A549 (cell line): ENCODE results near the gene IGFBP4. TPM values are rescaled to one million over a fixed set of nuclear protein-coding genes. Genes with fewer than 3 reads are reported as not detected.

Experiments used
- ATAC-seq, 2 experiments: fragments of 200-7000 bp in 1 of 2; fragments of >200 bp in 1 of 2; cut with Nextera tagmentation in 1 of 2; cut with Tn5 transposase in 1 of 2; 3 replicates each; pipeline versions ENCODE4 v1.8.0 to v1.9.1; 2018 to 2020; ENCODE audit warnings: mild to moderate bottlenecking in 1 of 2, moderate library complexity in 1 of 2
- CTCF ChIA-PET: fragments of 300-600 bp; sonication (Branson Sonifier 250); formaldehyde crosslinking; extraction: SDS; loops from one replicate; lab custom pipeline; 2021; ENCODE audit warnings: antibody characterized with exemption, inconsistent platforms; lab: Yijun Ruan, JAX
- POLR2A ChIA-PET: fragments of 350-600 bp; formaldehyde crosslinking; extraction: SDS; loops from one replicate; lab custom pipeline; 2021; ENCODE audit warnings: antibody characterized with exemption, inconsistent platforms; lab: Yijun Ruan, JAX
- DNase-seq, 2 experiments: peaks; one replicate each; pipeline versions ENCODE4 v3.0.0 to v3.0.0-alpha.2; 2011 to 2016; ENCODE audit warnings: low read depth in 1 of 2, low spot score in 1 of 2
- FAIRE-seq: peaks from 2 replicates; lab custom pipeline; 2011; peaks lifted over from hg19 to GRCh38; lab: Jason Lieb, UNC
- H3K27ac ChIP-seq, 2 experiments: fragments of >200 bp; sonication (Bioruptor Twin); formaldehyde crosslinking; 3 replicates each; pipeline ENCODE4 v1.5.1; 2016 to 2017
- H3K4me1 ChIP-seq: fragments of >200 bp; sonication (Bioruptor Twin); formaldehyde crosslinking; 3 replicates; pipeline ENCODE4 v1.6.1; 2016
- H3K4me2 ChIP-seq: fragments of >200 bp; sonication (Bioruptor Twin); formaldehyde crosslinking; 3 replicates; pipeline ENCODE4 v1.6.1; 2016
- H3K4me3 ChIP-seq: fragments of >200 bp; sonication (Bioruptor Twin); formaldehyde crosslinking; 3 replicates; pipeline ENCODE4 v1.5.1; 2016
- H3K9me3 ChIP-seq: fragments of >200 bp; sonication (Bioruptor Twin); formaldehyde crosslinking; 3 replicates; pipeline ENCODE4 v1.6.1; 2016
- ATOH8 ChIP-seq: fragments of 250-450 bp; sonication (Bioruptor Pico); IDR thresholded peaks from 2 replicates; pipeline ENCODE4 v1.5.0; 2020; ENCODE audit warnings: low read depth, mild to moderate bottlenecking, moderate library complexity
- BHLHE40 ChIP-seq: IDR thresholded peaks from 2 replicates; pipeline ENCODE4 v1.6.1; 2012; ENCODE audit warnings: low read depth, low read length, inconsistent platforms
- CHD4 ChIP-seq: fragments of 200-600 bp; sonication (generic); IDR thresholded peaks from 2 replicates; pipeline ENCODE4 v1.6.1; 2016; ENCODE audit warnings: antibody characterized with exemption, mild to moderate bottlenecking, borderline replicate concordance
- EHF ChIP-seq: fragments of 250-450 bp; sonication (Bioruptor Pico); IDR thresholded peaks from 2 replicates; pipeline ENCODE4 v1.5.0; 2020; ENCODE audit warnings: mild to moderate bottlenecking
- ESRRA ChIP-seq: fragments of 150-350 bp; IDR thresholded peaks from 2 replicates; pipeline ENCODE4 v1.6.1; 2014; ENCODE audit warnings: mild to moderate bottlenecking, low read length, borderline replicate concordance
- FOSB ChIP-seq: fragments of 250-450 bp; sonication (Bioruptor Pico); IDR thresholded peaks from 2 replicates; pipeline ENCODE4 v1.5.0; 2020; ENCODE audit warnings: mild to moderate bottlenecking, moderate library complexity
- HDAC2 ChIP-seq: fragments of 200-600 bp; sonication (generic); IDR thresholded peaks from 2 replicates; pipeline ENCODE4 v1.6.1; 2016
- HES2 ChIP-seq: fragments of >200 bp; sonication (Bioruptor Twin); formaldehyde crosslinking; IDR thresholded peaks from 2 replicates; pipeline ENCODE4 v1.6.1; 2016
- HEYL ChIP-seq: fragments of 250-450 bp; sonication (Bioruptor Pico); IDR thresholded peaks from 2 replicates; pipeline ENCODE4 v1.8.0; 2021; ENCODE audit warnings: mild to moderate bottlenecking, moderate library complexity
- HMGXB4 ChIP-seq: fragments of 250-450 bp; sonication (Bioruptor Pico); IDR thresholded peaks from 2 replicates; pipeline ENCODE4 v1.5.0; 2021; ENCODE audit warnings: mild to moderate bottlenecking, moderate library complexity, borderline replicate concordance
- HOXA7 ChIP-seq: fragments of 250-450 bp; sonication (Bioruptor Pico); IDR thresholded peaks from 2 replicates; pipeline ENCODE4 v1.5.0; 2020; ENCODE audit warnings: mild to moderate bottlenecking, moderate library complexity
- HOXB13 ChIP-seq: fragments of 250-450 bp; sonication (Bioruptor Pico); IDR thresholded peaks from 2 replicates; pipeline ENCODE4 v1.5.0; 2020; ENCODE audit warnings: low read depth, mild to moderate bottlenecking, moderate library complexity
- HOXB5 ChIP-seq: fragments of 250-450 bp; sonication (Bioruptor Pico); IDR thresholded peaks from 2 replicates; pipeline ENCODE4 v1.5.0; 2020; ENCODE audit warnings: mild to moderate bottlenecking, moderate library complexity
- JUN ChIP-seq, 2 experiments: fragments of >200 bp; sonication (Bioruptor Twin); formaldehyde crosslinking; IDR thresholded peaks; 2 replicates in 1 of 2; 3 replicates in 1 of 2; pipeline ENCODE4 v1.6.1; 2016 to 2017
- KDM1A ChIP-seq: fragments of 200-600 bp; sonication (generic); IDR thresholded peaks from 2 replicates; pipeline ENCODE4 v1.6.1; 2016; ENCODE audit warnings: low read depth, mild to moderate bottlenecking
- MAX ChIP-seq: IDR thresholded peaks from 2 replicates; pipeline ENCODE4 v1.6.1; 2012
- NFE2L2 ChIP-seq: fragments of 150-350 bp; conservative IDR thresholded peaks from 2 replicates; pipeline ENCODE4 v1.6.1; 2014; ENCODE audit warnings: low read length
- NPAS2 ChIP-seq: fragments of 250-450 bp; sonication (Bioruptor Pico); IDR thresholded peaks from 2 replicates; pipeline ENCODE4 v1.8.0; 2022; ENCODE audit warnings: mild to moderate bottlenecking, moderate library complexity, borderline replicate concordance
- PBX3 ChIP-seq: IDR thresholded peaks from 2 replicates; pipeline ENCODE4 v1.6.1; 2012
- PHF8 ChIP-seq: fragments of 200-600 bp; sonication (generic); IDR thresholded peaks from 2 replicates; pipeline ENCODE4 v1.6.1; 2016; ENCODE audit warnings: low read depth, mild to moderate bottlenecking, antibody characterized with exemption, moderate library complexity, borderline replicate concordance
- TP53 ChIP-seq: fragments of 250-450 bp; sonication (Bioruptor Pico); IDR thresholded peaks from 2 replicates; pipeline ENCODE4 v1.5.0; 2021; ENCODE audit warnings: mild to moderate bottlenecking, moderate library complexity
- USF2 ChIP-seq: fragments of 450-650 bp; IDR thresholded peaks from 2 replicates; pipeline ENCODE4 v1.6.1; 2014; ENCODE audit warnings: antibody characterized with exemption
- WGBS: methylation state at CpG from one replicate; pipeline ENCODE4 v1.1.6; 2017; ENCODE audit errors: missing lambda C conversion rate; 5-methylcytosine and 5-hydroxymethylcytosine counted together
- polyA plus RNA-seq, 4 experiments: library from polyadenylated mRNA; depleted of rRNA in 3 of 4; stranded (reverse); fragments of >200 nt; fragmentation: RNase III in 1 of 4; extraction: RNeasy Plus Mini Kit Qiagen cat#74134 plus additional on column Dnase treatment in 1 of 4; gene quantifications; 2 replicates in 3 of 4; 3 replicates in 1 of 4; pipeline ENCODE4 v1.2.3, GENCODE V29; 2011 to 2017

The IGFBP4 gene
- polyA plus RNA-seq, 2 of the 4 experiments (the other 2 are of a cell fraction), result 1,080 to 1,829 TPM

GRCh38 chr17:40497695-40498094 is 54.4 kb downstream of the IGFBP4 start:
- ChIA-PET CTCF (interaction anchor here (0.6 to 7.7 kb wide), 8 partner anchors 10 to 63 kb away, joined by 4 to 91 read pairs (median 22); no protein-coding TSS in a partner anchor), POLR2A (interaction anchor here (0.6 to 2.4 kb wide), 9 partner anchors 9 to 62 kb away, joined by 3 to 21 read pairs (median 4); no protein-coding TSS in a partner anchor)
- DNase-seq, result peak in 1 of 2 experiments; percentile 63
- ATAC-seq, result peak; percentile 4 to 12; a peak in 4 of 6 replicates
- TF ChIP-seq JUN (IDR thresholded peaks at IDR 0.05), result peak; percentile 28 to 41; a peak in 1 of 5 replicates
- TF ChIP-seq EHF (CRISPR knock-in tag), result 0 out of 2 replicates have a peak, but pooled peaks have one; percentile 18
- no peak for TF ChIP-seq BHLHE40
- TF ChIP-seq HOXA7 (CRISPR knock-in tag), result peak; percentile 40; the same call in 1 of the 2 replicates
- TF ChIP-seq FOSB, result peak; percentile 55; the same call in 1 of the 2 replicates
- Histone ChIP-seq H3K9me3 (no peaks in the 10 kb centered on the region), H3K4me3 (peak overlapping the region; percentile 60), H3K27ac (peak overlapping the region; percentile 96 to 97), H3K4me1 (peaks cover 91% of the 10 kb centered on the region), H3K4me2 (peak overlapping the region; percentile 94)
- WGBS, result 35% methylated on average over 1 of the region's 2 CpGs
- no peak for FAIRE-seq

- POLR2A ChIA-PET, result interaction anchor here (1.0 to 2.4 kb wide), 9 partner anchors 9 to 61 kb away, joined by 3 to 21 read pairs (median 6); no protein-coding TSS in a partner anchor
- H3K4me1 ChIP-seq, result peaks cover 83% of the 10 kb centered on the region
- no peak for DNase-seq
- peak; percentile 13 for TF ChIP-seq MAX
- TF ChIP-seq KDM1A, result 0 out of 2 replicates have a peak, but pooled peaks have one; percentile 56
- TF ChIP-seq NPAS2 (CRISPR knock-in tag), result no peak
- TF ChIP-seq HDAC2, result 0 out of 2 replicates have a peak, but pooled peaks have one; percentile 28
- no peak for TF ChIP-seq USF2
- peak; percentile 54 for TF ChIP-seq HOXB5
- TF ChIP-seq, all 56 proteins: peak for 4
- Histone ChIP-seq H3K9me3 (no peaks in the 10 kb centered on the region), H3K27ac (peak overlapping the region; percentile 96 to 97), H3K4me2 (peak overlapping the region; percentile 94), H3K4me3 (peak overlapping the region; percentile 60)
- CTCF ChIA-PET, result interaction anchor here (0.6 to 7.7 kb wide), 11 partner anchors 9 to 62 kb away, joined by 3 to 91 read pairs (median 12); no protein-coding TSS in a partner anchor
- ATAC-seq, result peak in 1 of 2 experiments; percentile 1; a peak in 2 of 6 replicates
- FAIRE-seq, result peak; percentile 93
- 45% methylated on average over 9 of the region's 9 CpGs for WGBS
Measured at GRCh38 chr17:40498281-40499084, 55.2 kb downstream of the IGFBP4 start.

- H3K4me2 ChIP-seq, result peak overlapping the region; percentile 94
- H3K9me3 ChIP-seq, result no peaks in the 10 kb centered on the region
- DNase-seq, result peak; percentile 85 to 88
- ChIA-PET CTCF (interaction anchor here (0.5 to 7.7 kb wide), 18 partner anchors 8 to 385 kb away, joined by 3 to 91 read pairs (median 4); no protein-coding TSS in a partner anchor), POLR2A (interaction anchor here (0.8 to 1.6 kb wide), 22 partner anchors 9 to 1189 kb away, joined by 3 to 15 read pairs (median 4); partner anchors contain the start of gene IGFBP4)
- WGBS, result 5% methylated on average over 13 of the region's 17 CpGs
- ATAC-seq, result peak; percentile 77 to 80
- H3K4me3 ChIP-seq, result peak overlapping the region; percentile 60
- peaks cover 71% of the 10 kb centered on the region for H3K4me1 ChIP-seq
- peak overlapping the region; percentile 96 to 97 for H3K27ac ChIP-seq
- FAIRE-seq, result peak; percentile 13
- TF ChIP-seq HOXB13 (CRISPR knock-in tag), result peak; percentile 20; the same call in 1 of the 2 replicates
- no peak for TF ChIP-seq PHF8
- 0 out of 2 replicates have a peak, but pooled peaks have one; percentile 58 for TF ChIP-seq CHD4
- TF ChIP-seq HES2, result no peak
- TF ChIP-seq HMGXB4 (CRISPR knock-in tag), result no peak
- no peak for TF ChIP-seq EHF (CRISPR knock-in tag)
- no peak for TF ChIP-seq BHLHE40
- no peak for TF ChIP-seq NFE2L2
- TF ChIP-seq USF2, result no peak
- 0 out of 2 replicates have a peak, but pooled peaks have one; percentile 62 for TF ChIP-seq HDAC2
- peak; percentile 77; the same call in 1 of the 2 replicates for TF ChIP-seq PBX3
- no peak for TF ChIP-seq HEYL
- 0 out of 2 replicates have a peak, but pooled peaks have one; percentile 65 for TF ChIP-seq TP53 (CRISPR knock-in tag)
- TF ChIP-seq ESRRA, result peak; percentile 37; the same call in 1 of the 2 replicates
- no peak for TF ChIP-seq NPAS2 (CRISPR knock-in tag)
- no peak for TF ChIP-seq ATOH8
Measured at GRCh38 chr17:40499551-40500189, 56.4 kb downstream of the IGFBP4 start.
